Right hindlimb (tissue), 1 donor: ENCODE results near the gene RNF207.
A peak's percentile ranks its signal among the peaks of the same experiment; 100 is the strongest.

Source experiments
- DNase-seq: peaks from one replicate; pipeline ENCODE4 v3.0.0-alpha.2; 2018

Gene RNF207

GRCh38 chr1:6249739-6250689, 44.1 kb downstream of the RNF207 start:
- DNase-seq, result no peak

- DNase-seq, result no peak
These were observed 45.3 kb downstream of the RNF207 start for GRCh38 chr1:6251233-6251632.

- no peak for DNase-seq
These were observed 45.9 kb downstream of the RNF207 start for GRCh38 chr1:6251681-6252373.

- DNase-seq, result no peak
These were observed 46.4 kb downstream of the RNF207 start for GRCh38 chr1:6252374-6252710.

GRCh38 chr1:6253380-6253779, 47.5 kb downstream of the RNF207 start:
- DNase-seq, result no peak

- no peak for DNase-seq
These were observed 48.8 kb downstream of the RNF207 start for GRCh38 chr1:6254691-6255090.

- no peak for DNase-seq
These were observed 50.7 kb downstream of the RNF207 start for GRCh38 chr1:6256645-6257044.

- DNase-seq, result no peak
These were observed 51.7 kb downstream of the RNF207 start for GRCh38 chr1:6257541-6258069.

GRCh38 chr1:6258675-6259074, 52.8 kb downstream of the RNF207 start:
- DNase-seq, result no peak

- peak; percentile 80 for DNase-seq
These were observed 53.8 kb downstream of the RNF207 start for GRCh38 chr1:6259491-6260362.

- DNase-seq, result no peak
These were observed 54.6 kb downstream of the RNF207 start for GRCh38 chr1:6260433-6260934.

GRCh38 chr1:6260961-6261614, 55.2 kb downstream of the RNF207 start, which contains the start of gene GPR153:
Gene GPR153, minus strand, starts transcription at chr1:6261098. Its CDS starts 6,193 bp downstream, at chr1:6254905.
- peak; percentile 70 for DNase-seq

GRCh38 chr1:6261615-6261995, 55.7 kb downstream of the RNF207 start:
- DNase-seq, result peak; percentile 77

- peak; percentile 93 for DNase-seq
These were observed 56.9 kb downstream of the RNF207 start for GRCh38 chr1:6262555-6263420.

- DNase-seq, result peak; percentile 49
These were observed 57.8 kb downstream of the RNF207 start for GRCh38 chr1:6263716-6264115.

GRCh38 chr1:6265151-6265550, 59.2 kb downstream of the RNF207 start:
- no peak for DNase-seq

- no peak for DNase-seq
These were observed 60.7 kb downstream of the RNF207 start for GRCh38 chr1:6266641-6267040.

GRCh38 chr1:6267686-6268322, 61.9 kb downstream of the RNF207 start:
- no peak for DNase-seq

GRCh38 chr1:6268415-6268814, 62.5 kb downstream of the RNF207 start:
- no peak for DNase-seq

GRCh38 chr1:6269296-6269695, 63.4 kb downstream of the RNF207 start:
- DNase-seq, result no peak
